Measurements from ENCODE around the gene NTN1.

- TF ChIP-seq POLR2AphosphoS5 (IDR thresholded peaks at IDR 0.05; ENCODE audit: borderline replicate concordance, low read depth, low read length) (no peak), EZH2 (IDR thresholded peaks at IDR 0.05) (no peak)
Observed at GRCh38 chr17:9227819-9228407, 206.6 kb downstream of the NTN1 start.
